Transverse colon (tissue), 4 donors: ENCODE measurements around the gene PRDX2. TPM values are rescaled to one million over a fixed set of nuclear protein-coding genes. Genes with fewer than 3 reads are reported as not detected.

ENCODE experiments used
- DNase-seq: peaks from one replicate; pipeline ENCODE4 v3.0.0-alpha.2; 2019
- H3K27ac ChIP-seq, 4 donors: fragments of 200-600 bp; sonication (generic); 2 replicates each; pipeline ENCODE4 v1.5.1; 2016 to 2018; ENCODE audit warnings: inconsistent platforms in 4 of 4
- H3K27me3 ChIP-seq: fragments of 200-600 bp; sonication (generic); 2 replicates; pipeline ENCODE4 v1.5.1; 2017; ENCODE audit warnings: inconsistent platforms
- H3K36me3 ChIP-seq, 4 donors: fragments of 200-600 bp; sonication (generic); 2 replicates each; pipeline ENCODE4 v1.5.1; 2017 to 2019; ENCODE audit warnings: inconsistent platforms in 4 of 4
- H3K4me1 ChIP-seq, 4 donors: fragments of 200-600 bp; sonication (generic); 2 replicates each; pipeline ENCODE4 v1.5.1; 2017 to 2020; ENCODE audit warnings: inconsistent platforms in 4 of 4
- H3K4me3 ChIP-seq, 4 donors: fragments of 200-600 bp; sonication (generic); 1 replicate in 1 of 4; 2 replicates in 3 of 4; pipeline versions ENCODE4 v1.5.1 to v1.6.1; 2017 to 2019; ENCODE audit warnings: inconsistent platforms in 4 of 4
- H3K9me3 ChIP-seq, 2 donors: fragments of 200-600 bp; sonication (generic); 2 replicates each; pipeline ENCODE4 v1.5.1; 2017 to 2019; ENCODE audit warnings: inconsistent platforms in 2 of 2
- CTCF ChIP-seq, 5 experiments: fragments of 200-600 bp in 3 of 5; fragments of 450-650 bp in 2 of 5; sonication (generic) in 3 of 5; IDR thresholded peaks; 1 replicate in 2 of 5; 2 replicates in 3 of 5; pipeline ENCODE4 v1.5.1; 2016 to 2017; ENCODE audit warnings: antibody characterized with exemption in 5 of 5, inconsistent platforms in 3 of 5, mild to moderate bottlenecking in 2 of 5, moderate library complexity in 1 of 5
- EP300 ChIP-seq: sonication (generic); formaldehyde crosslinking; IDR thresholded peaks from one replicate; pipeline ENCODE4 v1.6.1; 2017; ENCODE audit warnings: antibody characterized with exemption, low read depth
- POLR2A ChIP-seq: fragments of 450-650 bp; IDR thresholded peaks from one replicate; pipeline ENCODE4 v1.6.1; 2016; ENCODE audit warnings: antibody characterized with exemption, mild to moderate bottlenecking, moderate library complexity
- POLR2AphosphoS5 ChIP-seq, 3 donors: sonication (generic); formaldehyde crosslinking; IDR thresholded peaks; one replicate each; pipeline ENCODE4 v1.6.1; 2016; ENCODE audit warnings: antibody characterized with exemption in 3 of 3
- WGBS, 2 donors: methylation state at CpG; one replicate each; pipeline ENCODE4 v1.1.5; 2018; ENCODE audit warnings: low coverage in 1 of 2; 5-methylcytosine and 5-hydroxymethylcytosine counted together
- in situ Hi-C, 4 donors: fragments of 200-750 bp; cut with MboI; loops; one replicate each; pipeline versions ENCODE4 v1.15.0 to v1.15.1; 2017; ENCODE audit warnings: low sequenced_read_pairs in 3 of 4, low pct_ligation_motif_present in 1 of 4, low pct_unique_long_range_greater_than_20kb in 1 of 4
- intact Hi-C: fragments of 100-400 bp; cut with DNase I; formaldehyde crosslinking; loops from one replicate; pipeline ENCODE4 v1.15.1; 2023; ENCODE audit warnings: low total_unique reads
- total RNA-seq, 4 donors: library from RNA; depleted of rRNA; stranded (reverse); fragments of >200 nt; gene quantifications; one replicate each; pipeline ENCODE4 v1.1.0, GENCODE V29; 2016

The PRDX2 gene
- total RNA-seq, 4 donors from 2014 or later = 172 to 357 (median 198) TPM

GRCh38 chr19:12791345-12792050, 10.1 kb downstream of the PRDX2 start, which contains the start of gene JUNB:
JUNB (plus strand) TSS chr19:12791486; CDS start chr19:12791772, 286 bp downstream.
- H3K27me3 ChIP-seq = no peaks in the 10 kb centered on the region
- TF ChIP-seq CTCF (IDR thresholded peaks at IDR 0.05) (peak in 2 of 5 experiments; percentile 21 to 48), POLR2AphosphoS5 (IDR thresholded peaks at IDR 0.05) (peak; percentile 100), EP300 (peak; percentile 99), POLR2A (peak; percentile 100)
- peaks cover 28 to 64% (median 55%) of the 10 kb centered on the region in 4 donors for H3K4me1 ChIP-seq
- H3K9me3 ChIP-seq = no peaks in the 10 kb centered on the region
- DNase-seq = peak; percentile 99
- WGBS, 2 donors = 0% methylated on average over 51 of the region's 73 CpGs; no CpG with 5 or more reads in 1 of the 2 donors
- peak within 1 kb of the TSS; percentile 97 to 99 (median 98) for H3K27ac ChIP-seq
- H3K4me3 ChIP-seq = peak within 1 kb of the TSS; percentile 56 to 90 (median 87)
- in situ Hi-C loops (no loop called here), intact Hi-C loops (no loop called here)
- H3K36me3 ChIP-seq = no peaks in the 10 kb centered on the region

GRCh38 chr19:12790628-12791344, 10.8 kb downstream of the PRDX2 start:
- no peaks in the 10 kb centered on the region for H3K27me3 ChIP-seq
- intact Hi-C loops = no loop called here
- in situ Hi-C loops = no loop called here
- H3K4me3 ChIP-seq = peak overlapping the region; percentile 56 to 90 (median 87)
- no peaks in the 10 kb centered on the region for H3K9me3 ChIP-seq
- TF ChIP-seq POLR2A (no peak), POLR2AphosphoS5 (IDR thresholded peaks at IDR 0.05) (no peak), CTCF (IDR thresholded peaks at IDR 0.05) (no peak), EP300 (no peak)
- H3K27ac ChIP-seq = peak overlapping the region; percentile 97 to 99 (median 98)
- no peaks in the 10 kb centered on the region for H3K36me3 ChIP-seq
- H3K4me1 ChIP-seq = peaks cover 29 to 64% (median 55%) of the 10 kb centered on the region in 4 donors
- WGBS, 2 donors = 1 to 2% methylated on average over 8 to 22 of the region's 22 CpGs
- DNase-seq = no peak

- 0% methylated on average over 4 to 34 of the region's 56 CpGs for WGBS, 2 donors
- peak; percentile 97 for DNase-seq
- intact Hi-C loops (loop anchor here (10.0 kb wide), 1 partner anchor 365 kb away; the partner anchor contains the start of genes IER2 and STX10), in situ Hi-C loops (no loop called here)
- Histone ChIP-seq H3K4me3 (peak overlapping the region; percentile 56 to 90 (median 87)), H3K27me3 (no peaks in the 10 kb centered on the region), H3K9me3 (no peaks in the 10 kb centered on the region), H3K4me1 (peaks cover 32 to 64% (median 57%) of the 10 kb centered on the region in 4 donors), H3K27ac (peak overlapping the region; percentile 97 to 99 (median 98)), H3K36me3 (no peaks in the 10 kb centered on the region)
- TF ChIP-seq EP300 (peak; percentile 79), POLR2A (peak; percentile 98), CTCF (IDR thresholded peaks at IDR 0.05) (no peak), POLR2AphosphoS5 (IDR thresholded peaks at IDR 0.05) (peak; percentile 91 to 98 (median 98))
Observed at GRCh38 chr19:12789904-12790619, 11.5 kb downstream of the PRDX2 start.
